Fibroblast of peridontal ligament (primary cell): Measurements from ENCODE around the gene NTNG1.

Experiments used
- DNase-seq: peaks from one replicate; pipeline ENCODE4 v3.0.0-alpha.2; 2010; ENCODE audit errors: extremely low read depth

Gene NTNG1

DNA sequence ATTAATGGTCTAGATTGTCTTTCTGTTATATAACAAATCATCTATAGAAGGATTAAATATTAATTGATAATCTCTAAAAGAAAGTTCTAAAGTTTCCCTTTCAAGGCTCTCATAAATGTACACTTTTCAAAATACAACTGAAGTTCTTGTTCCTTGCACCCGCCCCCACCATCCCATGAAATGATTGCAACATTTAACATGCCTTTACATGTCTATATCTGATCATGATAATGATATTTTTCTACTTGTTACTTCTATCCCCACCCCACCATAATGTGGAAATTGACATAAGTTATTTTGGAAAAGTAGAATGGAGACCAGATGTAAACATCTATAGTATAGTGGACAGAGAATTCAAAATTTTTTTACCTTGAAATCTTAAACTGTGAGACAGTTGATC lies 186.6 kb downstream of the NTNG1 start:
- no peak for DNase-seq

DNA sequence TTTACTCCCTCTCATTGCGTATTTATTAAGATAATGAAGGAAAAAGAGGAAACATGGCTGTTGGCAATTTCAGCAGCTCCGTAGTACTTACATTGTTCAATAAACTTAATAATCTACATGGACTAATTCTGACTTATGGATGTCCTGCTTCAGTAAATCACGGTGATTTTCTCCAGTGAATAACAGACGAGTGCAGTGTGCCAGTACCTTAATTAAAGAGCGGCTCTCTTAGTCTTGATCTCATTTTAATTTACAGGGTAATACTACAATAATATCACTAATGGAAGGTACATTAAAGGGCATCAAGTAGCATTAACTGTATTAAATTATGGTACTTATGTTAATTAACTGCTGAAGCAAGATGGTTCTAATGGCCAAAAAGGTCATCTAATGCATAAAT lies 187.2 kb downstream of the NTNG1 start:
- DNase-seq, result no peak

DNA sequence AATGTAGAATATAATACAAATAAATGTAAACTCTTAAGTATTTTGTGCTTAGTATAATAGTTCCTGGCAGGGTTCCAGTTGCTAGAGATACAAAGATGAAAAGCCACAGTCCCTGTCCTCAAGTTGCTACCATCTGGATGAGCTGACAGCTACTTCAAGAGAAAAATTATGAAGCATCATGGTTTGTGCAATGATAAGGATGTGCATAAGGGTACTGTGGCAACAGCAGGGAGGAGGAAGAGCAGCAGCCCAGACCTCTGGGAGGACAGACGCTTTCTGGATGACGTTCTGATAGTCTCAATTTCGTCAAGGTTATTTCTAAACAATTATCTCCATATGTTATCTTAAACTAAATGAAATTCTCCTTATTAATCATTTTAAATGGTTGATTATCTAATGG lies 198.9 kb downstream of the NTNG1 start:
- DNase-seq, result no peak

DNA sequence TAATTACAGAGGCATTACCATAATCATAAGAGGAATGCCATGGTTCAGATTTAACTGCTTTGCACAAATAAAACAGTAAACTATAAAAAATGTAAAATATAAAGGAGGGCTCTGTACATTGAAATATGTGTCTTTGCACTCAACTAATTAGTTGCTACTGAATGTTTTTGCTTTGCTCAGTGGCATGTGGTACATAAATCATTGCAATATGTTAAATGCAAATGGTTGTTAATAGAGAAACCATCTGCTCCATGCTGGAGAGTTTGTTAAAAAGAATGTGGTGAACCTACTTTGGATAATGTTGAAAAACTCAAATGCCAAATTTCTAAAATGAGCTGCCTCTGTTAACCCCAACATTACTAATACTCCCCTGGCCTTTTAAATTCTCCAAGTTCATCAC lies 201.5 kb downstream of the NTNG1 start:
- no peak for DNase-seq

DNA sequence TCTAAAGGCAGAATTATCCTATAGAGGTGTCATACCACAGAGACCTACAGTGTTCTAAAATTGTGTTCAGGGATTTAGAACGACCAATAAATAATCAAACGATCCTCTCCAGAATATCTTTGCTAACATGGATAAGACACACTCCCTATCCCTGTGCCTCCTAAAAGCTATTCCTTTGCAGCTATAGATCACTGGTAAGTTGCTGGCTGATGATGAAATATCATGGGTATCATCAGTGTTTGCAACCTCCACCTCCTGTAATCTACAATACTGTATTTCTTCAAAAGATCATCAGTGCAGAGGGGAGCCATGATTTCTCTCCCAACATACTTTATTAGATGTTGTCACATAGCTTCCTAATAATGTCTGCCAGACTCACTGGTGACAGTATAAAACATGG lies 201.9 kb downstream of the NTNG1 start:
- DNase-seq, result no peak

DNA sequence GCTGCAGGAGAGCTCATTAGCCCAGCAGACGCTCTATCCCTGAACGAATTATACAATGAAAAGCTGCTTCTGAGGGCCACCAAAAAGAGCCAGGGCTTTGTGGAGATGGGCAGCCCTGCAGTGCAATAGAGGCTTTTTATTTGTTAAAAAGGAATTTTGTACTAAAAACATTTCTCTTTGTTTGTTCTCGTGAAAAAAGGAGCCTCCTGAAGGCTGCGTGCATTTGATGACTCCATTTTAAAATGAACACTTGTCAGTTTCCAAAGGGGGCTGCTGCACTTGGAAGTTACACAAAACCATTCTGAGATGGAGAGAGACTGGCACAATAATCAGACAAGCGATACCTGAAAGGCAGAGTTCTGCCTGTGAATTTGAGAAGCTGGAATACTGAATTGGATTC lies 202.8 kb downstream of the NTNG1 start:
- no peak for DNase-seq

DNA sequence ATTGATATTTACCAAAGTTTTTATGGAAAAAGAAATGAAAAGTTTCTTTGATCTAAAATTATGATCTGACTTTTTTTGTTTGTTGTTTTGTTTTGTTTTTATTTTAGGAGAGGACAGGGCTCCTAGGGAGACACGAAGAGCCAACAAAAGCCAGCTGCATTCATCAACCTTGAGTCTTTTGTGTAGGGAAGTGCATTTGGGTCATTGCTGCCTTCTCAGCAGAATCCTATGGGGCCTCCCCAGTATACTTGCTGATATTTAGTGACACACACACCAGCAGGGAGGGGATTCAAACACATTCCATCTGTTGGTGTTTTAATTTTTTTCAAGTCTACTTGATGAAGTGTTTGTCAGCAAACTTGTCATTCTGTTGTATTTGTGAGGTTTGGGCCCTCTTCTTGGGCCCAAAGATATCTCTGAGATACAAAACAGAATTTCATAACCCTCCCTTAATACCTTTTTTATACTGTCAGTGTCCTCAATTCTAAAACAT lies 203.5 kb downstream of the NTNG1 start:
- no peak for DNase-seq

DNA sequence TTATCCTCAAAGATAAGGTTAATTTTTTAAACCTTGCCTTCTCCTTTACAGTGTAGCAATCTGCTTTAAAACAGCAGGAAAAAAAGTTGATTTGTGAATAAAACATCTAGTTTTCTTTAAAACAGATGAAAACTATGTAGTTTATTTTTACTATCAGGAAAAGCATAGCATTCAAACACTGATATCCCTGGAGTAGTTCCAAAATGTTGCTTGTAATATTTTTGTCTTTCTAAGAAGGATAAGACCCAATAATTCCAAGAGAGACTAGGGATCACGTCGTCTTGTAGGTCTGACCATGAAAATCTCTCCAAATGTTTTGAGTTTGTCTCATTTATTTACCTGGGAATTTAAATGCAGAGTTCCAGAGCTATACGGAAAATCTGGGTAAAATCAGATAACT lies 204.0 kb downstream of the NTNG1 start:
- no peak for DNase-seq

- DNase-seq, result no peak
Observed at GRCh38 chr1:107352850-107353249, 212.0 kb downstream of the NTNG1 start.

GRCh38 chr1:107357376-107357775 lies 216.5 kb downstream of the NTNG1 start:
- DNase-seq, result peak; percentile 76

DNA sequence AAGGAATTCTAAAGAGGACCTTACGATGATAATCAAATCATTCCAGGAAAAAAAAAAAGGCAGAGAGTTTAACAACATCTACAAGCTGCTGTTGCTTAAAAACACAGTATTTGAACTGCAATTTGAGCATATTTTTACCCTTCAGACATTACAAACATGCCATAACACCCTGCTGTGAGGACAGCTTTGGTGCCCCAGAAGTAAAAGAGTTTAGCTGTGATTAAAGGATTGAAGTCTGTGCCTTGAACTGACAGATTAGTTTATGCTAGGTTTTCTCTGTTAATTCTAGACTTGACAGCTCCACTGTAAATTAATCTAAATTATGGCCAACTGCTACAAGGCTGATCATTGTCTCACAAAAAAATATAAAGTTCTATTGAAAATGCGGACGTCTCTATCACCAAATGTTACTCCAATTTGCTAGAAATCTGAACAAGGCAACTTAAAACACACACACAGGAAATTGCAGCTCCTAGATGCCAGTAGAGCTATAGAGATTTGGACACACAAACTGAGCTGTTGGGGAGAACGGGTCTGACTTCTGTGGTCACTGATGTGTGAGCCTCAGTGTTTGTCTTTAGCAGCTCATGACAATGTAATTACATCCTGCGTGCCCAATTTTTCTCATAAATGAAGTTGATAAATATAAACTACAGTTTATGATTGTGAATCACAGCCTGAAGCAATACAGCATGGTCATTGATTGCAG lies 217.9 kb downstream of the NTNG1 start:
- peak; percentile 6 for DNase-seq

DNA sequence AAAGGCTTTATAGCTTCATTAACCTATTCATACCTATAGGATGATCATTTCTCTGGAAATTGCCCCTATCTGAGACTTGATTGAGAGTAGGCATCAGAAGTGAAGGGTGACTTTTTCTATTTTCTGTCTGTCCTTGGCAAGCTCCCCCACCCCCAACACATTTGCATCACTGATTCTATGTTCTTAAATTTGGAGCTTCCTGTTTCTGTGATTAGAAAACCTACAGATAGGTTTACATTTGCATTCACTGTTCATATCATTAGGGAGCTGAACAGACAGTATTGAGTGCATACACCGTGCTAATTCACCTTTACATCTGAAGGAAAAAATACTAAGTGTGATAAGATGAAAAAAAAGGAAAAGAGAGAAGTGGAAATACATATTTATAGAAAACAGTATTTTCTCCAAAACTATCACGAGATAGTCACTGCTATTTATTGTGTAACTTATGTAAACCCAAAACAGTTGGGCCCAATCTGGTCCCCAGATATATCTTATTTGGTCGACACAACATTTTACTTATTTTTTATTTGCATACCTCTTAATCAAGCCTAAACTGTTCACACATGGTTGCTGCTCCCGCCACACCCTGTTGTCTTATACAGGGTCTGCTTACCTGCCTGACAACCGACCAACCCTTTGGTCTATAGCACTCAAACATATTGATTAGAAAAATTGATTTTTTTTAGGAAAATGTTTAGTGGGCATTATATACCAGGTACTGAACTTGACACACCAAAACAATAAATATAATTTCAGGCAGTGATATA lies 218.8 kb downstream of the NTNG1 start:
- no peak for DNase-seq

- DNase-seq, result no peak
Observed at GRCh38 chr1:107362468-107363140, 221.8 kb downstream of the NTNG1 start.

- DNase-seq, result no peak
Observed at GRCh38 chr1:107363154-107363553, 222.3 kb downstream of the NTNG1 start.

GRCh38 chr1:107365527-107366240 lies 224.8 kb downstream of the NTNG1 start:
- no peak for DNase-seq

DNA sequence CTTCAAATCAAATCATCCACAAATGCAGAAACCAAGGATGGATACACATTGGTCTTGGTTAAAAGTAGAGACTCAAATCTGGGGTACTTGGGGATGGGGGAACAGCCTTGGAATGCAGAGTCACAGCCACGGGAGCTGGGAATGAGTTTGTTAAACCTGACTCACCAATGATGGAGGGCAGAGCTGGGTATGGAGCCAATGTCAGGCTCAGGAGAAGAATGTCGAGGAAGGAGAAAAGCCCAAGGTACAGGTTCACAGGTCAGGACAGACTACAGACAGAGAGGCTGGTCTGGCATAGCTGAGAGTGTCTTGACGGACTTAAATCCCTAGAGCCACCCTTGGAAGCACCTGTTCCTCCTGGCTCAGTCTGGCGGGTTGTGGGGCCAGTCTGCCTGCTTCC lies 237.6 kb downstream of the NTNG1 start:
- DNase-seq, result no peak

- no peak for DNase-seq
Observed at GRCh38 chr1:107378866-107379265, 238.0 kb downstream of the NTNG1 start.

DNA sequence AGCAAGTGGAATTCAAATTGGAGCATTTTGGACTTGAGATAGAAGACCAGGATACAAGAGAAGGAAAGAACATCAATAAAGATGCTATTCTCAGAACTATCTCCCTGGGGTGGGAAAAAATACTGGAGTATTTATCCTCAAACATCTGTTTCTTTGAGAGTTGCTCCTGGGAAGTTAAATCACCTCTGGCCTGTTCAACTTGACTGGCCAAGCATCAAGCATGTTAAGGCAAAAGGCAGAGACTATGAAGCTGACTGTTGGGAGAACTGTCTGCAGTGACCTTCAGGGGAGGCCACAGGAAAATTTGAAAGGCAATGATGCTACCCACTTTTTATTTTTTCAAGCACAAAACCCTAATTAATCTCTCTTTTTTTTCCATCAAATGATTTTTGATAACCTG lies 239.0 kb downstream of the NTNG1 start:
- no peak for DNase-seq

GRCh38 chr1:107389410-107390396 lies 248.9 kb downstream of the NTNG1 start:
- peak; percentile 20 for DNase-seq

- no peak for DNase-seq
Observed at GRCh38 chr1:107394301-107394700, 253.5 kb downstream of the NTNG1 start.

GRCh38 chr1:107401704-107402103 lies 260.9 kb downstream of the NTNG1 start:
- DNase-seq, result no peak
